GM20000 (cell line): ENCODE results near the gene CDK5R1.

ENCODE experiments used
- DNase-seq: peaks from one replicate; pipeline ENCODE4 v3.0.0; 2012; ENCODE audit warnings: low spot score
- TF ChIP-seq, protein P1 (sequence below): IDR thresholded peaks from 2 replicates; pipeline ENCODE4 v1.5.1; 2012; ENCODE audit warnings: mild to moderate bottlenecking, control low read depth; ENCODE audit errors: extremely low read depth, missing control alignments

Gene CDK5R1

DNA sequence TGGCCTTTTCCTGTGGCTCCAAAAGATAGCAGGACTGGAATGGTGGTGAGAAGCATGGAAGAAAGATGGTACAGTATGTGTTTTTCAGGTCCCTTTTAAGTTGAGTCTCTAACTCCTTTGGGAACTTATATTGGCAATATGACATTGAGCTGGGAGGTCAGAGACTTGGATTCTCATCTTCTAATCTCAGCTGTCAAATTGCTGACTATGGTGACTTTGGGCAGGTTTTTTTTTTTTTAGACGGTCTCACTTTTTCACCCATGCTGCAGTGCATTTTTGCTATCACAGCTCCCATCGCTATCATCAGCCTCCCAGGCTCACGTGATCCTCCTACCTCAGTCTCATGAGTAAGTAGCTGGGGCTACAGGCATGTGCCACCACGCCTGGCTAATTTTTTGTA is 15.1 kb upstream of the CDK5R1 start:
- no peak for DNase-seq
- TF ChIP-seq, protein P1, sequence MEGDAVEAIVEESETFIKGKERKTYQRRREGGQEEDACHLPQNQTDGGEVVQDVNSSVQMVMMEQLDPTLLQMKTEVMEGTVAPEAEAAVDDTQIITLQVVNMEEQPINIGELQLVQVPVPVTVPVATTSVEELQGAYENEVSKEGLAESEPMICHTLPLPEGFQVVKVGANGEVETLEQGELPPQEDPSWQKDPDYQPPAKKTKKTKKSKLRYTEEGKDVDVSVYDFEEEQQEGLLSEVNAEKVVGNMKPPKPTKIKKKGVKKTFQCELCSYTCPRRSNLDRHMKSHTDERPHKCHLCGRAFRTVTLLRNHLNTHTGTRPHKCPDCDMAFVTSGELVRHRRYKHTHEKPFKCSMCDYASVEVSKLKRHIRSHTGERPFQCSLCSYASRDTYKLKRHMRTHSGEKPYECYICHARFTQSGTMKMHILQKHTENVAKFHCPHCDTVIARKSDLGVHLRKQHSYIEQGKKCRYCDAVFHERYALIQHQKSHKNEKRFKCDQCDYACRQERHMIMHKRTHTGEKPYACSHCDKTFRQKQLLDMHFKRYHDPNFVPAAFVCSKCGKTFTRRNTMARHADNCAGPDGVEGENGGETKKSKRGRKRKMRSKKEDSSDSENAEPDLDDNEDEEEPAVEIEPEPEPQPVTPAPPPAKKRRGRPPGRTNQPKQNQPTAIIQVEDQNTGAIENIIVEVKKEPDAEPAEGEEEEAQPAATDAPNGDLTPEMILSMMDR: no peak

DNA sequence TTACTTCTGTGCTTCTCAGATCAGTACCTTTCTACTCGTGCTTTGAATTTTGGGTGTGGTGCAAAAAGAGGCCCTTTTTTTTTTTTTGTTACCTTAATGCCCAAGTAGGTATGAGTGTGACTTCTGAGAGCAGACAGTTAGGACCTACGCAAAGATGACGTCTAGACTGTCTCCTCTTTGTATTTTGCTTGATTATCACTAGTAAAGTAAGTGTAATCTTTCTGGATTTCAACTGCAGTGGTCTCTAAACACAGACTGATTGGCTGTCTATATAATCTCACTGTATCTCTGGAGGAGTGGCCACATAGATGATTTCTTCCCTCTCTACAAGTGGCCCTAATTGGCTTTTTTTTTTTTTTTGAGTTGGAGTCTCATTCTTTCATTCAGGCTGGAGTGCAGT is 11.5 kb upstream of the CDK5R1 start:
- TF ChIP-seq, protein P1: no peak
- no peak for DNase-seq

GRCh38 chr17:32477220-32477619 is 9.6 kb upstream of the CDK5R1 start:
- TF ChIP-seq, protein P1: no peak
- DNase-seq: no peak

DNA sequence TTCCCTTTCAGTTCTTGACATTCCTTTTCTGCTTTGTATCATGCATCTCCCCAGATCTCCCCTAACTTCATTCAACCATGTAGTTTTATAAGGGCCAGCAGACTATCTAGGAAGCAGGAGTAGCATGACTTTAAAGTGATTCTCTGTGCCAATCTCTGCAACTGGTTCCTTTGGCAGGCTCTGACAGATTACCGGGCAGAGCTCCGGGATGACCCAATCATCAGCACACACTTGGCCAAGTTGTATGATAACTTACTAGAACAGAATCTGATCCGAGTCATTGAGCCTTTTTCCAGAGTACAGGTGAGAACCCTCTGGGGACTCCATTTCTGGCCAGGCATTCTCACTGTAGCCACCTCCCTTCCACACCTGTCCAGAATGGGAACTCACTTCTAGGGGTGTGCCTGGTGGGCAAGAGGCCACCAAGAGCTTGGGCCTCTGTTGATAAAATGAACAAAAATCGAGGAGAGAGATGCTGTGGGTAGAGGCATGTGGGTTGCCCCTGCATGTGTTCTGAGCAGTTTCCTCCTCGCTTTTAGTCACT is 7.6 kb upstream of the CDK5R1 start:
- TF ChIP-seq, protein P1: no peak
- no peak for DNase-seq

GRCh38 chr17:32481193-32481592 is 5.6 kb upstream of the CDK5R1 start:
- TF ChIP-seq, protein P1: no peak
- no peak for DNase-seq

DNA sequence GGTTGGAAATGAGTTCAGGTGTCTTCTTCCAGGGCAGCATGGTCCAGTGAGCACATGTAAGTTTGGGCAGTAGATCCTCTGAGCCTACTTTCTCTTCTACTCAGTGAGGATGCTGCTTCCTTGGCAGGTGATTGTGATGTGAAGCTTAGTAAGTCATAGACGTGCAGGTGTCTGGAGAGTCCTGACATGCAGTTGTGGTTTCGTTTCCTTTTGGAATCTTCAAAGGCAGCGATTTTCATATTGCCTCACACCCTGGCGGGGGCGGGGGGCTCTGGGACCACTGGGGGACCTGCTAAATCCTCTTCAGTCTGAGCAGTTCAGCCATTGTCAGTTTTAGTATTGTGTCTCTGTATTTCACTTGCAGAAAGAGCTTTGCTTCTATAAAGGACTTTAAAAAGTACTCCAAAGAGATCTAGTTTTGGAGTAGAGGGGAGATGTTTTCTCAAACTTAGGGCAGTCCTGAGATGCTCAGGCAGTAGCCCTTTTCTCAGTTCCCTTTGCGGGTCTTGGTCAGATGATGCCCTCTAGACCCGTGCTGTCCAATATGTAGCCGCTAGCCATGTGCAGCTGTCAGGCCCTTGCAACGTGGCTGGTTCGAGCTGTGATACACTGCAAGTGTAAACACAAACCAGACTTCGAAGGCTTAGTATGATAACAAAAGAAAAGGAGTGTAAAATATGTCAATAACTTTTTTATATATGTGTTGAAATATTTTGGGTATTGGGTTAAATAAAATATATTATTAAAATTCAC is 4.0 kb upstream of the CDK5R1 start:
- TF ChIP-seq, protein P1: no peak
- DNase-seq: no peak

DNA sequence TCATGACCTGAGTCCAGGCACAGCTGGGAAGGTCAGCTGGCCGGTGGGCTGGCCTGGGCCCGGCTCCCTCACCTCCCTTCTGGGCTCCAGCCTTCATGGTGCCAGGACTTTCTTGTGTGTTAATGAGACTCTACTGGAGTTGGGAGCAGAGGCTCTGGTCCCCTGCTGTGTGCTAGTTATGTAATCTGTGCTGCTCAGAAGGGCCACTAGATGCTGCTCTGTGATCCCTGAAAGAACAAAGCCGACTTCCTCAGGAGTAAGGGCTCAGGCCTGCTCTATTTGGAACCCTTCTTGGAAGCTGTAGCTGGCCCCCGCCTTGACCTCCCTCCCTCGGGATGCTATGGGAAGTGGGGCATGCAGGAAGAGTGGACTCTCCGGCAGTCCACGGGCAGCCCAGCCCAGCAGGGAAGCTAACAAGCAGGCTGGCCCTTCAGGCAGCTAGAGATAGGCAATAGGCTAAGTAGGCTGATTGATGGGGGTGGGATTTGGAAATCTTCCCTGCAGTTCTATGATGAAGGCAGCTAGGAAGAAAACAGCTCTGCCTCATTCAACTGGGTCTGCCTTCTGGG is 3.3 kb upstream of the CDK5R1 start:
- DNase-seq: peak; percentile 78
- TF ChIP-seq, protein P1: peak; percentile 76
